ENCODE data around the gene IL22RA1. TPM values are rescaled to one million over a fixed set of nuclear protein-coding genes. Genes with fewer than 3 reads are reported as not detected.

IL22RA1 gene
- total and polyA plus RNA-seq, 7 experiments from 2014 or later, result not detected

DNA sequence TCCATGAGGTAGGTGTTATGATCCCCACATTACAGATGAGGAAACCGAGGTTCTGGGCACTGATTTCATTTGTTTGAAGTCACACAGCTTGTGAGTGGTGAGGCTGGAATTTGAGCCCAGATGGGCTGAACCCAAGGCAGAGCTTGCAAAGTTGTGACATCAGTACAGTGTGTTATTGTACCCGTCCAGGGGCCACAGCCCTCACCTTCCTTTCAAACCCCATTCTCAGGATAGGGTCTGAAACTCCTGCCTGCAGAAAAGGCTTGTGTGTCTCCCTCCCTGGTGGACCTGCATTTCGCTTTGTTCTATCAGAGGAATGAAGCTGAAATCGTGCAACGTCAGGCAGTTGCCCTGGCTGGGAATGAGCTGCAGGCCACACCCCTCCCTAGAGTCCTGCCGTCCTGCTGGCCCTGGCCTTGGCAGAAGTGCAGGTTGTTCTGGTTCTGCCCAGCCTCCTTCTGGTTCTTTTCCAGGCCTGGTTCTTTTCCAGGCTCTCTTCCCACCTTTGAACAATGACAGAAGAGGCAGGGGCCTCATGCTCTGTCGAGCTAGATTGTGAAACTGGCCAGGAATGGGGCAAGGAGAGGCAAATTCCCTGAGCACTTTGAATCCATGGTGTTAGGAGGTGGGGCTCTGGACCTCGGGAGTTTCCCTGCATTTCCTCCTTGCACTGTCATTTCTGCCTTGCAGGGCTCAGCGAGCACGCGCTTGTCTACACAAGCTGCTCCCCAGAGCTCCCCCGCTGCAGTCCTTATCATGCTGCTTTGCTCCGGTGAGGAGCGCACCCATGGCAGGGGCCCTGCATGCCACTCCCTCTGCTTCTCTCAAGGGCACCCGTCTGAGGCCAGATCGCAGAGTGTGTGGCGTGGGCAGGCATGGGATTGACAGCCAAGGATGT lies 22.8 kb downstream of the IL22RA1 start:
- Histone ChIP-seq H3K4me3 (ENCODE audit: low read length) (no peak overlapping the region), H3K36me3 (ENCODE audit: control insufficient read depth in 2 of 3, insufficient read depth in 3 of 3, low read length in 3 of 3) (no peaks in the 10 kb centered on the region), H3K4me1 (ENCODE audit: control insufficient read depth in 2 of 2, insufficient read depth in 2 of 2, low read length in 2 of 2) (no peaks in the 10 kb centered on the region), H3K27me3 (ENCODE audit: control insufficient read depth in 2 of 2, insufficient read depth in 2 of 2, low read length in 2 of 2) (no peaks in the 10 kb centered on the region), H3K9me3 (ENCODE audit: control insufficient read depth in 2 of 3, low read length in 3 of 3) (no peaks in the 10 kb centered on the region), H3K27ac (ENCODE audit: low read depth, low read length) (no peak overlapping the region)
- DNase-seq (no peak), ATAC-seq (no peak)
- no peaks in the 10 kb centered on the region for H3K4me1 Mint-ChIP-seq
- no peaks in the 10 kb centered on the region for H3K36me3 Mint-ChIP-seq
- H3K27ac Mint-ChIP-seq, result no peak overlapping the region
- no peak overlapping the region for H3K4me3 Mint-ChIP-seq
- intact Hi-C loops (cut with micrococcal nuclease), result no loop called here
- ChIA-PET CTCF (interaction anchor here (1.6 kb wide), 1 partner anchor 28 kb away, joined by 3 read pairs; no protein-coding TSS in a partner anchor), POLR2A (no interaction called here)
- H3K9me3 Mint-ChIP-seq, result peaks cover 0 to 2% (median 0%) of the 10 kb centered on the region in 11 donors
- H3K27me3 Mint-ChIP-seq, result peaks cover 4 to 21% (median 8%) of the 10 kb centered on the region in 5 donors

GRCh38 chr1:24119489-24119858 lies 23.5 kb downstream of the IL22RA1 start:
- DNase-seq (no peak), ATAC-seq (no peak)
- H3K36me3 Mint-ChIP-seq, result no peaks in the 10 kb centered on the region
- H3K27ac Mint-ChIP-seq, result no peak overlapping the region
- no peaks in the 10 kb centered on the region for H3K4me1 ChIP-seq (ENCODE audit: control insufficient read depth in 2 of 2, insufficient read depth in 2 of 2, low read length in 2 of 2)
- no peak overlapping the region for H3K4me3 ChIP-seq (ENCODE audit: low read length)
- H3K4me1 Mint-ChIP-seq, result no peaks in the 10 kb centered on the region
- intact Hi-C loops (cut with micrococcal nuclease), result no loop called here
- H3K9me3 ChIP-seq (ENCODE audit: control insufficient read depth in 2 of 3, low read length in 3 of 3), result no peaks in the 10 kb centered on the region
- H3K27me3 ChIP-seq (ENCODE audit: control insufficient read depth in 2 of 2, insufficient read depth in 2 of 2, low read length in 2 of 2), result no peaks in the 10 kb centered on the region
- H3K27ac ChIP-seq (ENCODE audit: low read depth, low read length), result no peak overlapping the region
- H3K27me3 Mint-ChIP-seq, result peaks cover 4 to 21% (median 8%) of the 10 kb centered on the region in 5 donors
- no peaks in the 10 kb centered on the region for H3K9me3 Mint-ChIP-seq
- ChIA-PET CTCF (no interaction called here), POLR2A (no interaction called here)
- H3K36me3 ChIP-seq (ENCODE audit: control insufficient read depth in 2 of 3, insufficient read depth in 3 of 3, low read length in 3 of 3), result no peaks in the 10 kb centered on the region
- no peak overlapping the region for H3K4me3 Mint-ChIP-seq

DNA sequence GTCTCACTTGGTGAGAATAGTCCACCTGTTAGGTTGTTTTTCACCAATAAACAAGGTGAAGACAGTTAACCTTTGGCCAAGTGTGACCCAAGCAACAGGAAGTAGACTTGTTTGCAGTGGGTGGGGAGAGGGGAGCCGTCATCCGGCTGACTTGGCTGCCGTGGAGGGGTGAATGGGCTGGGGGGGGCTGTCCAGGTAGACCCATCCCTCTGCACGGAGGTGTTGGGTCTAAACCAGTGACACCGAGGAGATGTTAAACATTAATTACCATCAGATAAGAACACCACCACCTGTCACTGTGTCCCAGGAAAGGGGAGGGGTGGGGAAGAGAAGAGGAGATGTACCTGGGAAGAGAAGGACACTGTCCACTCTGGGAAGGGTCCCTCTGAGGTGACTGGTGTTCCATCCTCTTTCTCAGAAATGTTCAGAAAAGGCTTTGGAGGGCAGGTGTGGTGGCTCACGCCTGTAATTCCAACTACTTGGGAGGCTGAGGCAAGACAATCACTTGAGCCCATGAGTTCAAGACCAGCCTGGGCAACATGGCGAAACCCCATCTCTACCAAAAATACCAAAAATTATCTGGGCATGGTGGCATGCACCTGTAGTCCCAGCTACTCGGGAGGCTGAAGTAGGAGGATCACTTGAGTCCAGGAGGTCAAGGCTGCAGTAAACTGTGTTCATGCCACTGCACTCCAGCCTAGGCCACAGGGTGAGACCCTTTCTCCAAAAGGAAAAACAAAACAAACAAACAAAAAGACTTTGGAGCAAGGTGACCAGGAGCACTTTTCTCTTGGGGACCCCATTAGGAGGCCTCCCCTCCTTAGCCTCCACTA lies 24.3 kb downstream of the IL22RA1 start:
- POLR2A ChIA-PET, result no interaction called here
- intact Hi-C loops (cut with micrococcal nuclease), result no loop called here
- ATAC-seq (no peak), DNase-seq (no peak)
- peaks cover 4 to 23% (median 12%) of the 10 kb centered on the region in 5 donors for H3K27me3 Mint-ChIP-seq
- no peaks in the 10 kb centered on the region for H3K9me3 Mint-ChIP-seq
- H3K4me3 Mint-ChIP-seq, result no peak overlapping the region
- H3K27ac Mint-ChIP-seq, result no peak overlapping the region
- Histone ChIP-seq H3K4me3 (ENCODE audit: low read length) (no peak overlapping the region), H3K9me3 (ENCODE audit: control insufficient read depth in 2 of 3, low read length in 3 of 3) (no peaks in the 10 kb centered on the region), H3K27ac (ENCODE audit: low read depth, low read length) (no peak overlapping the region), H3K27me3 (ENCODE audit: control insufficient read depth in 2 of 2, insufficient read depth in 2 of 2, low read length in 2 of 2) (no peaks in the 10 kb centered on the region), H3K36me3 (ENCODE audit: control insufficient read depth in 2 of 3, insufficient read depth in 3 of 3, low read length in 3 of 3) (no peaks in the 10 kb centered on the region), H3K4me1 (ENCODE audit: control insufficient read depth in 2 of 2, insufficient read depth in 2 of 2, low read length in 2 of 2) (no peaks in the 10 kb centered on the region)
- CTCF ChIA-PET, result no interaction called here
- H3K4me1 Mint-ChIP-seq, result peaks cover 0 to 2% (median 0%) of the 10 kb centered on the region in 7 donors
- H3K36me3 Mint-ChIP-seq, result no peaks in the 10 kb centered on the region

- intact Hi-C loops (cut with micrococcal nuclease), result no loop called here
- H3K9me3 ChIP-seq (ENCODE audit: control insufficient read depth in 2 of 3, low read length in 3 of 3), result no peaks in the 10 kb centered on the region
- Mint-ChIP-seq H3K27me3 (peaks cover 4 to 30% (median 12%) of the 10 kb centered on the region in 5 donors), H3K36me3 (no peaks in the 10 kb centered on the region), H3K27ac (no peak overlapping the region), H3K4me3 (no peak overlapping the region), H3K4me1 (peaks cover 0 to 4% (median 0%) of the 10 kb centered on the region in 7 donors), H3K9me3 (no peaks in the 10 kb centered on the region)
- no peak overlapping the region for H3K4me3 ChIP-seq (ENCODE audit: low read length)
- ChIA-PET POLR2A (no interaction called here), CTCF (no interaction called here)
- H3K27me3 ChIP-seq (ENCODE audit: control insufficient read depth in 2 of 2, insufficient read depth in 2 of 2, low read length in 2 of 2), result no peaks in the 10 kb centered on the region
- ATAC-seq, result no peak
- no peaks in the 10 kb centered on the region for H3K36me3 ChIP-seq (ENCODE audit: control insufficient read depth in 2 of 3, insufficient read depth in 3 of 3, low read length in 3 of 3)
- no peak overlapping the region for H3K27ac ChIP-seq (ENCODE audit: low read depth, low read length)
- DNase-seq, result no peak
- no peaks in the 10 kb centered on the region for H3K4me1 ChIP-seq (ENCODE audit: control insufficient read depth in 2 of 2, insufficient read depth in 2 of 2, low read length in 2 of 2)
Measured at GRCh38 chr1:24117722-24118409, 25.1 kb downstream of the IL22RA1 start.

GRCh38 chr1:24117132-24117531 lies 25.8 kb downstream of the IL22RA1 start:
- Histone ChIP-seq H3K9me3 (ENCODE audit: control insufficient read depth in 2 of 3, low read length in 3 of 3) (no peaks in the 10 kb centered on the region), H3K27me3 (ENCODE audit: control insufficient read depth in 2 of 2, insufficient read depth in 2 of 2, low read length in 2 of 2) (no peaks in the 10 kb centered on the region), H3K36me3 (ENCODE audit: control insufficient read depth in 2 of 3, insufficient read depth in 3 of 3, low read length in 3 of 3) (no peaks in the 10 kb centered on the region), H3K4me1 (ENCODE audit: control insufficient read depth in 2 of 2, insufficient read depth in 2 of 2, low read length in 2 of 2) (no peaks in the 10 kb centered on the region), H3K27ac (ENCODE audit: low read depth, low read length) (no peak overlapping the region), H3K4me3 (ENCODE audit: low read length) (no peak overlapping the region)
- no peak for DNase-seq
- intact Hi-C loops (cut with micrococcal nuclease), result no loop called here
- no peak overlapping the region for H3K27ac Mint-ChIP-seq
- H3K27me3 Mint-ChIP-seq, result peaks cover 4 to 30% (median 18%) of the 10 kb centered on the region in 5 donors
- no peaks in the 10 kb centered on the region for H3K9me3 Mint-ChIP-seq
- CTCF ChIA-PET, result no interaction called here
- peaks cover 0 to 11% (median 5%) of the 10 kb centered on the region in 7 donors for H3K4me1 Mint-ChIP-seq
- no peak overlapping the region for H3K4me3 Mint-ChIP-seq
- POLR2A ChIA-PET, result no interaction called here
- H3K36me3 Mint-ChIP-seq, result no peaks in the 10 kb centered on the region
- no peak for ATAC-seq

- Mint-ChIP-seq H3K9me3 (no peaks in the 10 kb centered on the region), H3K36me3 (no peaks in the 10 kb centered on the region)
- CTCF ChIA-PET, result interaction anchor here (0.7 kb wide), 1 partner anchor 14 kb away, joined by 3 read pairs; no protein-coding TSS in a partner anchor
Measured at GRCh38 chr1:24114753-24115152, 28.2 kb downstream of the IL22RA1 start.

More at GRCh38 chr1:24114753-24115152, 28.2 kb downstream of the IL22RA1 start:
- Histone ChIP-seq H3K36me3 (ENCODE audit: control insufficient read depth in 2 of 3, insufficient read depth in 3 of 3, low read length in 3 of 3) (no peaks in the 10 kb centered on the region), H3K4me3 (ENCODE audit: low read length) (no peak overlapping the region), H3K27ac (ENCODE audit: low read depth, low read length) (no peak overlapping the region), H3K9me3 (ENCODE audit: control insufficient read depth in 2 of 3, low read length in 3 of 3) (no peaks in the 10 kb centered on the region), H3K4me1 (ENCODE audit: control insufficient read depth in 2 of 2, insufficient read depth in 2 of 2, low read length in 2 of 2) (no peaks in the 10 kb centered on the region), H3K27me3 (ENCODE audit: control insufficient read depth in 2 of 2, insufficient read depth in 2 of 2, low read length in 2 of 2) (no peaks in the 10 kb centered on the region)
- ATAC-seq (no peak), DNase-seq (no peak)
- Mint-ChIP-seq H3K27me3 (peaks cover 4 to 35% (median 17%) of the 10 kb centered on the region in 5 donors), H3K4me1 (peaks cover 0 to 11% (median 5%) of the 10 kb centered on the region in 7 donors), H3K27ac (no peak overlapping the region), H3K4me3 (no peak overlapping the region)
- POLR2A ChIA-PET, result no interaction called here
- intact Hi-C loops (cut with micrococcal nuclease), result no loop called here

Measured in naive thymus-derived CD4-positive, alpha-beta T cell (primary cell).